Upper lobe of right lung (tissue), 1 donor: ENCODE results near the gene TOX3. TPM values are rescaled to one million over a fixed set of nuclear protein-coding genes. Genes with fewer than 3 reads are reported as not detected.

Experiments
- ATAC-seq: fragments of 200-7000 bp; cut with Tn5 transposase; one replicate; pipeline ENCODE4 v1.9.1; 2020; ENCODE audit warnings: mild to moderate bottlenecking, moderate library complexity
- DNase-seq: peaks from one replicate; pipeline ENCODE4 v3.0.0-alpha.2; 2020
- H3K27ac ChIP-seq: fragments of 200-600 bp; one replicate; pipeline ENCODE4 v1.8.0; 2022
- H3K27me3 ChIP-seq: fragments of 200-600 bp; one replicate; pipeline ENCODE4 v1.8.0; 2022; ENCODE audit warnings: mild to moderate bottlenecking
- H3K36me3 ChIP-seq: fragments of 200-600 bp; one replicate; pipeline ENCODE4 v1.8.0; 2022
- H3K4me1 ChIP-seq: fragments of 200-600 bp; one replicate; pipeline ENCODE4 v1.8.0; 2022
- H3K4me3 ChIP-seq: fragments of 200-600 bp; one replicate; pipeline ENCODE4 v1.8.0; 2022; ENCODE audit warnings: mild to moderate bottlenecking
- H3K9me3 ChIP-seq: fragments of 200-600 bp; one replicate; pipeline ENCODE4 v1.8.0; 2022
- intact Hi-C: fragments of 100-400 bp; cut with DNase I; formaldehyde crosslinking; loops from one replicate; pipeline ENCODE4 v1.11.0; 2022
- total RNA-seq: library from RNA; stranded (reverse); fragmentation: NEBNext Ultra II Directional; extraction: Animal tissue kit (Norgen Biotek cat#: 25700); gene quantifications from one replicate; pipeline ENCODE4 v1.2.1, GENCODE V29; 2021
- TF ChIP-seq, protein P1 (sequence below): fragments of 200-600 bp; IDR thresholded peaks from one replicate; pipeline ENCODE4 v1.8.0; 2022; ENCODE audit warnings: antibody characterized with exemption
- donor health status: DM: no; HTN: yes; CAD: no; lungs with severe emphysema.

The TOX3 gene
- total RNA-seq, 1 donor from 2014 or later = 3.7 TPM

- intact Hi-C loops = no loop called here
- TF ChIP-seq, protein P1, sequence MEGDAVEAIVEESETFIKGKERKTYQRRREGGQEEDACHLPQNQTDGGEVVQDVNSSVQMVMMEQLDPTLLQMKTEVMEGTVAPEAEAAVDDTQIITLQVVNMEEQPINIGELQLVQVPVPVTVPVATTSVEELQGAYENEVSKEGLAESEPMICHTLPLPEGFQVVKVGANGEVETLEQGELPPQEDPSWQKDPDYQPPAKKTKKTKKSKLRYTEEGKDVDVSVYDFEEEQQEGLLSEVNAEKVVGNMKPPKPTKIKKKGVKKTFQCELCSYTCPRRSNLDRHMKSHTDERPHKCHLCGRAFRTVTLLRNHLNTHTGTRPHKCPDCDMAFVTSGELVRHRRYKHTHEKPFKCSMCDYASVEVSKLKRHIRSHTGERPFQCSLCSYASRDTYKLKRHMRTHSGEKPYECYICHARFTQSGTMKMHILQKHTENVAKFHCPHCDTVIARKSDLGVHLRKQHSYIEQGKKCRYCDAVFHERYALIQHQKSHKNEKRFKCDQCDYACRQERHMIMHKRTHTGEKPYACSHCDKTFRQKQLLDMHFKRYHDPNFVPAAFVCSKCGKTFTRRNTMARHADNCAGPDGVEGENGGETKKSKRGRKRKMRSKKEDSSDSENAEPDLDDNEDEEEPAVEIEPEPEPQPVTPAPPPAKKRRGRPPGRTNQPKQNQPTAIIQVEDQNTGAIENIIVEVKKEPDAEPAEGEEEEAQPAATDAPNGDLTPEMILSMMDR = no peak
- ATAC-seq (no peak), DNase-seq (no peak)
- Histone ChIP-seq H3K27me3 (no peaks in the 10 kb centered on the region), H3K4me1 (no peaks in the 10 kb centered on the region), H3K27ac (no peak overlapping the region), H3K4me3 (no peak overlapping the region), H3K36me3 (no peaks in the 10 kb centered on the region), H3K9me3 (no peaks in the 10 kb centered on the region)
Observed at GRCh38 chr16:52521570-52521969, 25.4 kb downstream of the TOX3 start.

- Histone ChIP-seq H3K36me3 (no peaks in the 10 kb centered on the region), H3K9me3 (no peaks in the 10 kb centered on the region), H3K4me3 (no peak overlapping the region), H3K4me1 (no peaks in the 10 kb centered on the region), H3K27me3 (no peaks in the 10 kb centered on the region), H3K27ac (no peak overlapping the region)
- intact Hi-C loops = no loop called here
- TF ChIP-seq, protein P1 = no peak
- ATAC-seq (no peak), DNase-seq (no peak)
Observed at GRCh38 chr16:52518884-52519283, 28.1 kb downstream of the TOX3 start.

DNA sequence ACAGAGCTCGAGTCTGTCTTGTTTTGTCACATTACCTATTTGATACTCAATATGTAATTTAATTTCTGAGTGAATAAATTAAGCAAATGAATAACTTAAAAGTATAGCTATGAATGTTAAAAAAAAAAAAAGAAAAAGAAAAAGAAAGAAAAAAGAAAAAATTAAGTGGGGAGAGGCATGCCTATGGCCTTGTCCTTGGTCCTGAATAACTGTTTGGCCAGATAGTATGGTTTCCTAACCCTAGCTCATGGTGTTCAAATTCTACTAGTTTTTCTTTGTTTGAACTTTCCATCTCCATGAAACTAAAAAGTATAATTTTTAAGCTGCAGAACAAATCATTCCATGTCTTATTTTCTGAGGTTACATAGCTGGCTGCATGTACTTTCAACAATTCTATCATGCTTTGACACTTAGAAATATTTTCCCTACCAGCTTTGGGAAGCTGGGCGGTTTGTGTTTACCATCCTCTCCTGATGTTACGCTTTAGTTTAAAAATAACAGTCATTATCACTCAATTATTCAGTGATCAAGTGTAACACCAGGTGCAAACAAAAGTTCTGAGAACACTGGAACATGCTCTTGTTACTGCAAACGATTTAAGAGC, 31.8 kb downstream of the TOX3 start:
- Histone ChIP-seq H3K9me3 (no peaks in the 10 kb centered on the region), H3K27me3 (no peaks in the 10 kb centered on the region), H3K4me3 (no peak overlapping the region), H3K4me1 (no peaks in the 10 kb centered on the region), H3K27ac (no peak overlapping the region), H3K36me3 (no peaks in the 10 kb centered on the region)
- no peak for DNase-seq
- ATAC-seq = no peak
- intact Hi-C loops = no loop called here
- TF ChIP-seq, protein P1 = no peak

- Histone ChIP-seq H3K4me3 (no peak overlapping the region), H3K4me1 (no peaks in the 10 kb centered on the region), H3K9me3 (no peaks in the 10 kb centered on the region), H3K27me3 (no peaks in the 10 kb centered on the region), H3K36me3 (no peaks in the 10 kb centered on the region), H3K27ac (no peak overlapping the region)
- intact Hi-C loops = no loop called here
- TF ChIP-seq, protein P1 = no peak
- DNase-seq (no peak), ATAC-seq (no peak)
Observed at GRCh38 chr16:52512297-52512987, 34.5 kb downstream of the TOX3 start.

DNA sequence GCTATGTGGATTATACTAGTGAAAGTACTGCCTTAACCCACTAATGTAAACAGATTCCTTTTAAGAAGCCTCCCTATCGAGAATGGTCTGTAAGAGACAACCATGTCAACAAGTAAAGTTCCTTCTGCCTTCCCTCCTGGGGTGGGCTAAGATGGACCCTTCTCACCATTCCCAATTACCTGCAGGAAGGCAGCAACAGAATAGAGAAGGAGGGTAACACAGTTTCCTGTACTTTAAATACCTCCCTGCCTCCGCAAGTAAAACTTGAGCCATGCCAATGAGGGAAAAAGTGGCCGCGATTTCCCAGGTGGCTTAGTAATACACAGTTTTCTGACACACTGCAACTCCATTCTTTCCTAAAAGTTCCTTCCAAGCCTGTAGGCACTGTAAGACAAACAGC, 45.2 kb downstream of the TOX3 start:
- intact Hi-C loops = no loop called here
- H3K9me3 ChIP-seq = no peaks in the 10 kb centered on the region
- no peak overlapping the region for H3K27ac ChIP-seq
- no peaks in the 10 kb centered on the region for H3K36me3 ChIP-seq
- ATAC-seq = no peak
- H3K4me3 ChIP-seq = no peak overlapping the region
- TF ChIP-seq, protein P1 = no peak
- no peaks in the 10 kb centered on the region for H3K4me1 ChIP-seq
- DNase-seq = no peak
- no peaks in the 10 kb centered on the region for H3K27me3 ChIP-seq
